Hematopoietic multipotent progenitor cell treated with erythropoietin and hydrocortisone succinate and interleukin-3 and kit ligand, for 4 days (in vitro differentiated cells): ENCODE results near the gene SLC38A4.

Experiments used
- DNase-seq: peaks from one replicate; pipeline ENCODE4 v3.0.0-alpha.2; 2015

The SLC38A4 gene

GRCh38 chr12:46814143-46814542, 11.7 kb downstream of the SLC38A4 start:
- no peak for DNase-seq

- no peak for DNase-seq
These were observed 14.6 kb downstream of the SLC38A4 start for GRCh38 chr12:46811185-46811584.

- no peak for DNase-seq
These were observed 16.7 kb downstream of the SLC38A4 start for GRCh38 chr12:46808955-46809697.

GRCh38 chr12:46808317-46808716, 17.5 kb downstream of the SLC38A4 start:
- DNase-seq, result no peak

GRCh38 chr12:46804054-46804453, 21.7 kb downstream of the SLC38A4 start:
- no peak for DNase-seq

GRCh38 chr12:46803517-46803916, 22.3 kb downstream of the SLC38A4 start:
- no peak for DNase-seq

DNA sequence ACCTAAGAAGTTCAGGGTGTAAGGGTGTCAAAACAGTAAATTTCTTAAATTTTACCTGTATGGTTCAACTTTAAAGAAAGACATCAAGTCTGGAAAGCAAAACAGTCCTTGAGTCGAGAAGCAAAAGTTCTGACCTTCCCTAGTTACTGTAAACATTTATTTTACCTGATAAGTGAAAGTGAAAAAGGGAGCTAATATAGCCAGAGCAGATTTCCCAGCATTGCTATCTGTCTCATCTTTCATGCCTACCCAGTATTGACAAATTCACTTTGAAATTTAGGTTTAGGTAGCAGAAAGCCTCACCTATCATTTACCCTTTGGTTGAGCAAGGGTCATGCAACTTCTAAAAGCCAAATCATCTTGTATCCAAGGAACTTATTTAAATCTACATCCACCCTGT, 24.5 kb downstream of the SLC38A4 start:
- DNase-seq, result no peak

- no peak for DNase-seq
These were observed 25.6 kb downstream of the SLC38A4 start for GRCh38 chr12:46800160-46800559.

DNA sequence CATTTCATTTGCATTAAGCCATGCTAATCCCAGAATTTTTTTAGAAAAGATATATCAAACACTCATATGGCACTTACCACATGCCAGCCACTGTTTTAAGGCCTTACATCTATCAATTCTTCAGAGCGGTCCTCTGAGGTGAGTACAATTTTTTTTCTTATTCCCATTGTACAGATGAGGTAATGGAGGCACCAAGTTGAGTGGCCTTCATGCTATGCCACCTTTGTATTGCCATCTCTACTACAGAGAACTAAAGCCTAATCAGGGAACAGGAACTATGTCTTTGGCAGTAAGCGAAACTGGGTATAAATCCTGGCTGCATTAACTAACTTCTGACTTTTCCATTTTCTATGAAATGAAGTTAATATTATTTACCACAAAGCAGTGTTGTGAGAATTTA, 27.1 kb downstream of the SLC38A4 start:
- no peak for DNase-seq

DNA sequence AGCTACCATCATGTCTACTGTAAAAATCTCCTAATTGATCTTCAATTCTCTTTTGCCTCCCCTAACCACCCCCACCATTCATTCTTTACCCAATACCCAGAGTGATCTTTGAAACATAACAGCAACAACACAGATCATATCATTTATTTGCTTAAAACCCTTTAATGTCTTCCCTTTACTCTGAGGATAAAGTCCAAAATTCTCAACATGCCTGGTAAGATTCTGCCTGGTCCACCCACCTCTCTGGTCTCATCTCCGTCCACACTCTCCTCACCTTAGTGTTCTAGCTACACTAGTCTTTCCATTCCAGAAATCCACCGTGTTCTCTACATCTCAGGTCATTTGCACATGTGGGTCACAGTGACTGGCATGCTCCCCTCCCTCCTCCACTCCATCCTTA, 27.7 kb downstream of the SLC38A4 start:
- DNase-seq, result no peak

DNA sequence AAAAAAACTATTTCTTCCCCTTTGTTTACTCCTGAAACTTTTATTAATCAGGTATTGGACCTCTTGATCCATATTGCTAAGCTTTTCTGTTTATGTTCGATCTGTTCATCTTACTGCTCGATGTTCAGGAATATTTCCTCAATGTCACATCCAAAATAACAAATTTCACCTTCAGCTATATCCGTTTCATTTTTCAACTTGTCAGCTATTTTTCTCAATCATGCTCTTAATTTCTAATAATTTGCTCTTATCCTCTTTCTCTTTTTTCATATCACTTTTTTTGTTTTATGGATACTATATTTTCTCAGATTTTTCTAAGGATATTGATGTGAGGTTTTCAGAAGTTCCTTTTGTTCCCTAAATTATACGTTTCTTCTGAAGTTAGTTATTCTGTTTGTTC, 29.8 kb downstream of the SLC38A4 start:
- no peak for DNase-seq

GRCh38 chr12:46794593-46795190, 31.1 kb downstream of the SLC38A4 start:
- DNase-seq, result no peak

GRCh38 chr12:46792925-46793324, 32.9 kb downstream of the SLC38A4 start:
- no peak for DNase-seq

GRCh38 chr12:46790066-46790465, 35.7 kb downstream of the SLC38A4 start:
- no peak for DNase-seq

- no peak for DNase-seq
These were observed 37.5 kb downstream of the SLC38A4 start for GRCh38 chr12:46788072-46788887.

DNA sequence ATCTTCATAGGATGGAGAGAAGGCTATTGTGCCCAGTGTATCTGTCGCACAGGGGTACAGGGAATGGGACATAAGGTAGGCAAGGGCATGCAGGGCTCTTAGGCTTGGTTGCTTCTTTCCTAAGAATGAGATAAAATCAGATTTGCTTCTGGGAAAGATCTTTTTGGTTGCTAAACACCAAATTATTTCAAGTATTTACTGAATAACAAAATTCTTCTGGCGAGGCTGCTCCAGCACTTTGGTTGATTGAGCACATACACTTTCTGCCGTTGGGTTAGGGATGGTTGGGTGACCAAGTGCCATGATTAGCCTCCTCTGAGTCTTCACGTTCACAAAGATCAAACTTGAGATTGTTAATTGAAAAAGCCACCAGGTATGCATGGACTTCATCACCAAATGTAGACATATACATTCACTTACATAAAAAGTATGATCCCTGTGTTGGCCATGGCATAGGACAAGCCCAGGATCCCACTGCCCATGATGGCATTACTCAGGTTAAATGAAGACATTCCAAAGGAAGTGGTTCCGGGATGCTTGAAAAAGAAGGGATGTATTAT, 38.2 kb downstream of the SLC38A4 start:
- no peak for DNase-seq

GRCh38 chr12:46786774-46787173, 39.0 kb downstream of the SLC38A4 start:
- DNase-seq, result no peak

DNA sequence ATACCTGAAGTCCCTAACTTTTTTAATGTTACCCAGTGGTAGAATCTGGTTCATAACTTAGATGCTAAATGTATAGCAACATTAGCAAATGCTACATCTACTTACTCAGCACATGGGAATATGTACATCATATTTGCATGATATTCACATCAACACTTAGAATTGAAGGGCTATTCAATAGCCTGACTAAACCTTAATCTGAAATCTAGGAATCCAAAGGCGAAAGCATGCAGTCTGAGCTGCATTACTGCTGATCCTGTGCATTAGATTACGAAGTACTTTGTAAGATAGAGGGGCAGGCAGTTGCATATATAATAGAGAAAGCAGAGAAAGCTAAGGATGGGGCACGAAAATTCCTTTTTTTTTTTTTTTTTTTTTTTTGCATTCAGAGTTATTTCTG, 40.4 kb downstream of the SLC38A4 start:
- no peak for DNase-seq

- DNase-seq, result no peak
These were observed 41.9 kb downstream of the SLC38A4 start for GRCh38 chr12:46783871-46784270.

DNA sequence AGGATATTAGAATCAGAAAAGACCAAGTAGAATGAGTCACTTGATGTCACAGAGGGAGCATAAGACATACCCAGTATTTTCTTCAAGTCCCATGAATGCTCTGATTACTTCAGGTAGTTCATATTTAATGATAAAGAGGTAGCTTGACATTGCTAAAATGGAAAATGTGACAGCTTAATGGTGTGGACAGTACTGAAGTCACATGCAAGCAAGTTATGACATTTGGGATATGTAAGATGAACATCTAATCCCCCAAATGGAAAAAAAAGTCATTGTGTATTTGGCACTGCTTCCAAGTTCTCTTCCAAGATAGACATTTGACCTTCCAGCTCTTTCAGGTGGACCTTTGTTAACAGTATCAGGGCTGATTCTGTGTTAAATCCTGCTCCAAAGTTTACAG, 45.9 kb downstream of the SLC38A4 start:
- no peak for DNase-seq

- no peak for DNase-seq
These were observed 46.7 kb downstream of the SLC38A4 start for GRCh38 chr12:46779063-46779462.

DNA sequence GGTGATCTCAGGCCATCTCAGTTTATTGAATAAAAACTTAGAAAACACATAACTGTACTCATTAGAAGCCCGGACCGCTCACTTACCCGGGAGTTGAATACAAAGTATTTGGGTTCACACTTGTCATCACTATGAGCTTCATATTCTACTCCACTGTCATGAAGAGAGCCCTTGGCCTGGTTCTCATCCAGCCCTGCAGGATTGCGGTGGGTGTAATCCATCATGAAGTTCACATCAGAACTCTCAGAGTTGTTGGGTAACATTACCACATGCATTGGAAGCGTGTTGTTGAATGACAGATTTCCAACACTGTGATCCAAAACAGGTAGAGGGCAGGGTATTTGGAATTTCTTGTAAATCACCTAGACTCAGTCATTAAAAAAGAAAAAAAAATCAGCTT, 47.4 kb downstream of the SLC38A4 start:
- no peak for DNase-seq

GRCh38 chr12:46777587-46777986, 48.2 kb downstream of the SLC38A4 start:
- no peak for DNase-seq

- DNase-seq, result no peak
These were observed 50.0 kb downstream of the SLC38A4 start for GRCh38 chr12:46775796-46776195.
